ENCODE measurements around the gene DZIP1. TPM values are rescaled to one million over a fixed set of nuclear protein-coding genes. Genes with fewer than 3 reads are reported as not detected.

The DZIP1 gene
- total RNA-seq, 1 experiment from 2014 or later = 0.17 TPM

DNA sequence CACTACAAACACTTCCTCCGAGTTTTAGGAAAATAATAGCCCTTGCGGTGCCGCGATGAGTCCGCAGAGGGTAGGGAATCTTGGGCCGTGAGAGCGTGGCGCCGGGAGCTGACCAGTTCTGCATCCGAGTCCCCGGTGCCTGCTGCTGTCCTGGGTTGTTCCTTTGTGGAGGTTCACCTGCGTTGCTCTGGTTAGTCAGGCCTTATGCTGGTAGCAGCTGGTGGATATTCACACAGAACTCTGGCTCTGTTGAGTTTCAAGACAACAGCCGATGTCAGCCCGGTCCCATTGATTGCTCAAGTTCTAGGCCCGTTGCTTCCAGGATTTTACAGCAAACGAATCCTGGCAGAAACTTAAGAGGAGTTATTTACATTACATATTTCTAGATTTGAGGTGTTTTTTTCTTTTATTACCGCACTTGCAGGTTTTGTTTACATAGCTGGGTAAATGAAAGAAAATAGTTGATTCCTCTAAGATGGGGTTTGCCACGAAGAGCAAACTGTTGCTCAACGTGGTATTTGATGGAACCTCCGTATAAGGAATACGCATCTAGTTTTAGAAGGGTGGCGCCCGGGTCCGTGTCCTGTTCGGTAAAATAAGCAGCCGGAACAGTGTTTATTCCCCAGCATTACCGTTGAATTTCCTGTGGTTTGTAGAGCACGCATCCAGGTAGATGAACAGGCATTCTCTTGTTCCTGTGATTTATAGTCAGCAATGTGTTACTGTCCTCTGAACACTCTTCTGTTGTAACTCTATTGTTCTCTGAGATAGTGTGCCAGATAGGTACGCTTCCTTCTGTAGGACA is 90.7 kb downstream of the DZIP1 start:
- BruUV-seq (replicated peaks) = no TSS peak
- Histone ChIP-seq H3K27me3 (ENCODE audit: insufficient read depth, low read length) (0 out of 2 replicates have a peak, but pooled peaks cover 10% of the 10 kb centered on the region), H2AFZ (ENCODE audit: low read depth, low read length, poor library complexity, severe bottlenecking) (no peak overlapping the region), H3K9me2 (ENCODE audit: insufficient read depth) (no peaks in the 10 kb centered on the region), H3K4me2 (ENCODE audit: low read length) (no peak overlapping the region), H3K27ac (ENCODE audit: low read depth, low read length) (no peak overlapping the region), H3K4me3 (replicated peaks in 1 of 2; ENCODE audit: low read depth in 1 of 2, low read length in 2 of 2) (no peak overlapping the region), H3K9ac (ENCODE audit: low read length) (no peak overlapping the region), H3K4me1 (ENCODE audit: control insufficient read depth in 1 of 2, insufficient read depth in 2 of 2, low read length in 2 of 2) (no peaks in the 10 kb centered on the region), H3K9me3 (ENCODE audit: control insufficient read depth in 1 of 2, insufficient read depth in 1 of 2, low read depth in 1 of 2, low read length in 2 of 2) (no peaks in the 10 kb centered on the region), H3K36me3 (ENCODE audit: control insufficient read depth in 1 of 2, insufficient read depth in 2 of 2, low read length in 2 of 2) (no peaks in the 10 kb centered on the region), H3K79me2 (ENCODE audit: insufficient read depth, low read length) (no peaks in the 10 kb centered on the region), H4K20me1 (ENCODE audit: insufficient read depth) (no peaks in the 10 kb centered on the region)
- intact Hi-C loops (cut with micrococcal nuclease) = no loop called here
- DNase-seq (ENCODE audit: low read depth, low spot score) = no peak
- no peak for ATAC-seq
- ChIA-PET RAD21 (ENCODE audit: low non-redundant PET in 1 of 2, low total read pairs in 2 of 2, uncharacterized antibody in 2 of 2, unreplicated experiment in 2 of 2) (no interaction called here), CTCF (no interaction called here), POLR2A (no interaction called here)
- TF ChIP-seq ZNF274 (IDR thresholded peaks at IDR 0.05; ENCODE audit: low read depth, low read length) (no peak), ATF3 (IDR thresholded peaks at IDR 0.05) (no peak), POLR2A (IDR thresholded peaks at IDR 0.05; ENCODE audit: borderline replicate concordance, extremely low read depth, insufficient read depth, insufficient read length) (no peak), MAX (IDR thresholded peaks at IDR 0.05) (no peak), ZFX (IDR thresholded peaks at IDR 0.05) (no peak), CEBPB (IDR thresholded peaks at IDR 0.05; ENCODE audit: low read depth) (no peak), JUND (IDR thresholded peaks at IDR 0.05) (no peak), YY1 (IDR thresholded peaks at IDR 0.05; ENCODE audit: extremely low read depth, insufficient replicate concordance, low read depth, low read length) (no peak), SRF (IDR thresholded peaks at IDR 0.05; ENCODE audit: low read depth) (no peak), EZH2 (IDR thresholded peaks at IDR 0.05) (no peak), FOSL1 (IDR thresholded peaks at IDR 0.05; ENCODE audit: low read depth) (no peak)
- TF ChIP-seq, protein P1, sequence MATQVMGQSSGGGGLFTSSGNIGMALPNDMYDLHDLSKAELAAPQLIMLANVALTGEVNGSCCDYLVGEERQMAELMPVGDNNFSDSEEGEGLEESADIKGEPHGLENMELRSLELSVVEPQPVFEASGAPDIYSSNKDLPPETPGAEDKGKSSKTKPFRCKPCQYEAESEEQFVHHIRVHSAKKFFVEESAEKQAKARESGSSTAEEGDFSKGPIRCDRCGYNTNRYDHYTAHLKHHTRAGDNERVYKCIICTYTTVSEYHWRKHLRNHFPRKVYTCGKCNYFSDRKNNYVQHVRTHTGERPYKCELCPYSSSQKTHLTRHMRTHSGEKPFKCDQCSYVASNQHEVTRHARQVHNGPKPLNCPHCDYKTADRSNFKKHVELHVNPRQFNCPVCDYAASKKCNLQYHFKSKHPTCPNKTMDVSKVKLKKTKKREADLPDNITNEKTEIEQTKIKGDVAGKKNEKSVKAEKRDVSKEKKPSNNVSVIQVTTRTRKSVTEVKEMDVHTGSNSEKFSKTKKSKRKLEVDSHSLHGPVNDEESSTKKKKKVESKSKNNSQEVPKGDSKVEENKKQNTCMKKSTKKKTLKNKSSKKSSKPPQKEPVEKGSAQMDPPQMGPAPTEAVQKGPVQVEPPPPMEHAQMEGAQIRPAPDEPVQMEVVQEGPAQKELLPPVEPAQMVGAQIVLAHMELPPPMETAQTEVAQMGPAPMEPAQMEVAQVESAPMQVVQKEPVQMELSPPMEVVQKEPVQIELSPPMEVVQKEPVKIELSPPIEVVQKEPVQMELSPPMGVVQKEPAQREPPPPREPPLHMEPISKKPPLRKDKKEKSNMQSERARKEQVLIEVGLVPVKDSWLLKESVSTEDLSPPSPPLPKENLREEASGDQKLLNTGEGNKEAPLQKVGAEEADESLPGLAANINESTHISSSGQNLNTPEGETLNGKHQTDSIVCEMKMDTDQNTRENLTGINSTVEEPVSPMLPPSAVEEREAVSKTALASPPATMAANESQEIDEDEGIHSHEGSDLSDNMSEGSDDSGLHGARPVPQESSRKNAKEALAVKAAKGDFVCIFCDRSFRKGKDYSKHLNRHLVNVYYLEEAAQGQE (IDR thresholded peaks at IDR 0.05; ENCODE audit: low read depth) = no peak

Measured in HCT116 (cell line).